Stomach (tissue), 4 donors: ENCODE results near the gene FATE1.

Source experiments
- EP300 ChIP-seq: sonication (generic); formaldehyde crosslinking; IDR thresholded peaks from one replicate; pipeline ENCODE4 v1.6.1; 2017; ENCODE audit warnings: antibody characterized with exemption
- POLR2A ChIP-seq, 4 donors: fragments of 450-650 bp; IDR thresholded peaks; one replicate each; pipeline ENCODE4 v1.6.1; 2016; ENCODE audit warnings: antibody characterized with exemption in 4 of 4, control low read depth in 2 of 4, mild to moderate bottlenecking in 1 of 4, moderate library complexity in 1 of 4
- TF ChIP-seq, protein P1 (sequence below), 7 experiments: fragments of 450-650 bp in 4 of 7; fragments of 200-600 bp in 3 of 7; sonication (generic) in 3 of 7; IDR thresholded peaks; one replicate each; pipeline ENCODE4 v1.5.1; 2016 to 2019; ENCODE audit warnings: antibody characterized with exemption in 7 of 7, control low read depth in 2 of 7, mild to moderate bottlenecking in 1 of 7

DNA sequence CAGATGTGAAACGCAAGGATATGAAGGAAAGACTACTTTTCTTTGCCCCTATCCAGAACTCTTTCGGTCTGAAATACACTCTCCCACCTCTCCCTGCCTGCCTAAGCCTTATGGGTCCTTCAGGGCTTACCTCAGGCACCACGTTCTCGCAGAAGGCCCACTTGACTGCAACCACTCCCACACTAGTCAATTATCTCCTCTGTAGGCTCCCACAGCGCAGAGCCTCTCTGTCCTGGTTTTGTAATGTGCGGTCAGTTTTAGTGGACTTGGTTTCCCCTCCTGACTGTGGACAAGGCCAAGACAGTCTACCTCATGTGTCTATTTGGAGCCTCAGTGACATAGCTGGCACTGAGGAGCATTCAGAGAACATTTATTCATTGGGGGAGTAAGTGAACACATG is 29.8 kb downstream of the FATE1 start:
- TF ChIP-seq, protein P1, sequence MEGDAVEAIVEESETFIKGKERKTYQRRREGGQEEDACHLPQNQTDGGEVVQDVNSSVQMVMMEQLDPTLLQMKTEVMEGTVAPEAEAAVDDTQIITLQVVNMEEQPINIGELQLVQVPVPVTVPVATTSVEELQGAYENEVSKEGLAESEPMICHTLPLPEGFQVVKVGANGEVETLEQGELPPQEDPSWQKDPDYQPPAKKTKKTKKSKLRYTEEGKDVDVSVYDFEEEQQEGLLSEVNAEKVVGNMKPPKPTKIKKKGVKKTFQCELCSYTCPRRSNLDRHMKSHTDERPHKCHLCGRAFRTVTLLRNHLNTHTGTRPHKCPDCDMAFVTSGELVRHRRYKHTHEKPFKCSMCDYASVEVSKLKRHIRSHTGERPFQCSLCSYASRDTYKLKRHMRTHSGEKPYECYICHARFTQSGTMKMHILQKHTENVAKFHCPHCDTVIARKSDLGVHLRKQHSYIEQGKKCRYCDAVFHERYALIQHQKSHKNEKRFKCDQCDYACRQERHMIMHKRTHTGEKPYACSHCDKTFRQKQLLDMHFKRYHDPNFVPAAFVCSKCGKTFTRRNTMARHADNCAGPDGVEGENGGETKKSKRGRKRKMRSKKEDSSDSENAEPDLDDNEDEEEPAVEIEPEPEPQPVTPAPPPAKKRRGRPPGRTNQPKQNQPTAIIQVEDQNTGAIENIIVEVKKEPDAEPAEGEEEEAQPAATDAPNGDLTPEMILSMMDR (IDR thresholded peaks at IDR 0.05): no peak
- TF ChIP-seq POLR2A (IDR thresholded peaks at IDR 0.05) (no peak), EP300 (no peak)
